HepG2 (cell line): ENCODE measurements around the gene ALG5. TPM values are rescaled to one million over a fixed set of nuclear protein-coding genes. Genes with fewer than 3 reads are reported as not detected.

ENCODE experiments used
- ATAC-seq: fragments of 200-7000 bp; cut with Tn5 transposase; 3 replicates; pipeline ENCODE4 v1.9.1; 2020; ENCODE audit warnings: mild to moderate bottlenecking, moderate library complexity
- BruUV-seq: library from RNA; stranded (reverse); fragments of 400-500 nt; replicated peaks from 2 replicates; lab custom pipeline; 2021; lab: Mats Ljungman, UMichigan
- CTCF ChIA-PET: fragments of 300-600 bp; formaldehyde crosslinking; extraction: SDS; loops from one replicate; lab custom pipeline; 2021; ENCODE audit warnings: low total read pairs, inconsistent platforms, low intra/inter-chr PET ratio; lab: Yijun Ruan, JAX
- POLR2A ChIA-PET: fragments of 350-600 bp; sonication (Branson Sonifier 250); formaldehyde crosslinking; loops from one replicate; lab custom pipeline; 2020; ENCODE audit warnings: antibody characterized with exemption, inconsistent platforms; lab: Yijun Ruan, JAX
- DNase-seq: peaks from one replicate; pipeline ENCODE4 v3.0.0-alpha.2; 2015; ENCODE audit warnings: low spot score
- FAIRE-seq: peaks from 3 replicates; lab custom pipeline; 2011; peaks lifted over from hg19 to GRCh38; lab: Jason Lieb, UNC
- H2AFZ ChIP-seq: one replicate; pipeline ENCODE4 v1.6.1; 2011; ENCODE audit warnings: low read length, inconsistent platforms
- H3K27ac ChIP-seq: fragments of 300-600 bp; 3 replicates; pipeline ENCODE4 v1.8.0; 2011; ENCODE audit warnings: mixed run types, mild to moderate bottlenecking, mixed read lengths, low read length, inconsistent platforms; ENCODE audit not compliant: insufficient read depth; ENCODE audit errors: extremely low read length
- H3K27me3 ChIP-seq, 2 experiments: fragments of 200-600 bp in 1 of 2; 2 replicates in 1 of 2; 3 replicates in 1 of 2; pipeline versions ENCODE4 v1.6.0 to v1.8.0; 2011; ENCODE audit warnings: low read length in 2 of 2, mild to moderate bottlenecking in 2 of 2, moderate library complexity in 2 of 2, inconsistent platforms in 1 of 2; ENCODE audit not compliant: insufficient read depth in 2 of 2, control insufficient read depth in 1 of 2
- H3K36me3 ChIP-seq, 2 experiments: fragments of 200-600 bp in 1 of 2; replicated peaks in 1 of 2; 2 replicates in 1 of 2; 3 replicates in 1 of 2; pipeline versions ENCODE4 v1.5.1 to v1.8.0; 2011; ENCODE audit warnings: low read length in 2 of 2, inconsistent platforms in 1 of 2; ENCODE audit not compliant: insufficient read depth in 2 of 2, control insufficient read depth in 1 of 2
- H3K4me1 ChIP-seq: 2 replicates; pipeline ENCODE4 v1.5.1; 2012; ENCODE audit warnings: low read length, inconsistent platforms; ENCODE audit not compliant: insufficient read depth
- H3K4me2 ChIP-seq: 2 replicates; pipeline ENCODE4 v1.6.0; 2011; ENCODE audit warnings: low read depth, low read length, inconsistent platforms
- H3K4me3 ChIP-seq, 3 experiments: fragments of 200-600 bp in 1 of 3; sonication (generic), shearing (Covaris generic) in 1 of 3; replicated peaks in 1 of 3; 2 replicates each; pipeline ENCODE4 v1.5.1; 2011 to 2016; ENCODE audit warnings: low read length in 3 of 3, inconsistent platforms in 2 of 3, low read depth in 2 of 3, mild to moderate bottlenecking in 2 of 3, control low read depth in 1 of 3, mixed read lengths in 1 of 3; ENCODE audit not compliant: insufficient read depth in 1 of 3
- H3K79me2 ChIP-seq: one replicate; pipeline ENCODE4 v1.6.1; 2011; ENCODE audit warnings: low read length, inconsistent platforms; ENCODE audit not compliant: insufficient read depth
- H3K9ac ChIP-seq: 2 replicates; pipeline ENCODE4 v1.6.0; 2011; ENCODE audit warnings: mild to moderate bottlenecking, low read depth, low read length, inconsistent platforms; ENCODE audit not compliant: insufficient read depth
- H3K9me3 ChIP-seq: 2 replicates; pipeline ENCODE4 v1.5.1; 2012; ENCODE audit warnings: mild to moderate bottlenecking, low read length
- H4K20me1 ChIP-seq: 2 replicates; pipeline ENCODE4 v1.6.0; 2011; ENCODE audit warnings: inconsistent platforms, mild to moderate bottlenecking, low read length, moderate library complexity; ENCODE audit not compliant: insufficient read depth
- FOXP1 ChIP-seq, 2 experiments: fragments of 450-650 bp in 1 of 2; IDR thresholded peaks; 2 replicates each; pipeline ENCODE4 v1.6.1; 2017 to 2018; ENCODE audit warnings: antibody characterized with exemption in 1 of 2
- ZNF446 ChIP-seq: sonication (generic); formaldehyde crosslinking; IDR thresholded peaks from 2 replicates; pipeline ENCODE4 v1.5.0; 2020; ENCODE audit warnings: mild to moderate bottlenecking, missing genetic modification reagents
- ZNF777 ChIP-seq: sonication (generic); formaldehyde crosslinking; IDR thresholded peaks from 2 replicates; pipeline ENCODE4 v1.4.0; 2020; ENCODE audit warnings: missing genetic modification reagents
- ZNF891 ChIP-seq: sonication (generic); formaldehyde crosslinking; IDR thresholded peaks from 2 replicates; pipeline ENCODE4 v1.5.0; 2020; ENCODE audit warnings: mild to moderate bottlenecking, missing genetic modification reagents
- WGBS: methylation state at CpG from one replicate; pipeline ENCODE4 v1.1.6; 2017; ENCODE audit warnings: low lambda C conversion rate; 5-methylcytosine and 5-hydroxymethylcytosine counted together
- in situ Hi-C: cut with HindIII; loops from 2 replicates; pipeline ENCODE4 v1.10.0; 2017; ENCODE audit warnings: low pct_unique_long_range_greater_than_20kb; ENCODE audit not compliant: extremely low pct_ligation_motif_present
- intact Hi-C: fragments of 100-400 bp; cut with micrococcal nuclease; formaldehyde crosslinking; loops from one replicate; pipeline ENCODE4 v1.10.0; 2022; ENCODE audit not compliant: unreplicated experiment
- polyA plus RNA-seq, 8 experiments: library from polyadenylated mRNA; depleted of rRNA in 3 of 8; stranded (reverse) in 7 of 8; unstranded in 1 of 8; fragments of >200 nt; fragmentation: Illumina TruSeq in 4 of 8; extraction: Trizol in 4 of 8; gene quantifications; 2 replicates each; pipeline versions ENCODE4 v1.2.1 to v1.2.3, GENCODE V29; 2011 to 2016; ENCODE audit warnings: low read depth in 4 of 8, missing spikeins in 1 of 8, mixed read lengths in 1 of 8; ENCODE audit not compliant: insufficient read depth in 1 of 8
- total RNA-seq, 5 experiments: library from RNA; depleted of rRNA; stranded (reverse); fragments of >200 nt; fragmentation: Illumina TruSeq; extraction: Trizol; gene quantifications; 2 replicates each; pipeline ENCODE4 v1.2.3, GENCODE V29; 2016; ENCODE audit warnings: low read depth in 1 of 5
- TF ChIP-seq, protein P1 (sequence below): sonication (generic); formaldehyde crosslinking; IDR thresholded peaks from 2 replicates; pipeline ENCODE4 v1.4.0; 2020; ENCODE audit warnings: missing genetic modification reagents

ALG5 gene
- total and polyA plus RNA-seq, 2 of the 13 experiments (the other 11 are each of a cell fraction or from before 2014, with no cell fraction given): 27.8 to 51.1 TPM

DNA sequence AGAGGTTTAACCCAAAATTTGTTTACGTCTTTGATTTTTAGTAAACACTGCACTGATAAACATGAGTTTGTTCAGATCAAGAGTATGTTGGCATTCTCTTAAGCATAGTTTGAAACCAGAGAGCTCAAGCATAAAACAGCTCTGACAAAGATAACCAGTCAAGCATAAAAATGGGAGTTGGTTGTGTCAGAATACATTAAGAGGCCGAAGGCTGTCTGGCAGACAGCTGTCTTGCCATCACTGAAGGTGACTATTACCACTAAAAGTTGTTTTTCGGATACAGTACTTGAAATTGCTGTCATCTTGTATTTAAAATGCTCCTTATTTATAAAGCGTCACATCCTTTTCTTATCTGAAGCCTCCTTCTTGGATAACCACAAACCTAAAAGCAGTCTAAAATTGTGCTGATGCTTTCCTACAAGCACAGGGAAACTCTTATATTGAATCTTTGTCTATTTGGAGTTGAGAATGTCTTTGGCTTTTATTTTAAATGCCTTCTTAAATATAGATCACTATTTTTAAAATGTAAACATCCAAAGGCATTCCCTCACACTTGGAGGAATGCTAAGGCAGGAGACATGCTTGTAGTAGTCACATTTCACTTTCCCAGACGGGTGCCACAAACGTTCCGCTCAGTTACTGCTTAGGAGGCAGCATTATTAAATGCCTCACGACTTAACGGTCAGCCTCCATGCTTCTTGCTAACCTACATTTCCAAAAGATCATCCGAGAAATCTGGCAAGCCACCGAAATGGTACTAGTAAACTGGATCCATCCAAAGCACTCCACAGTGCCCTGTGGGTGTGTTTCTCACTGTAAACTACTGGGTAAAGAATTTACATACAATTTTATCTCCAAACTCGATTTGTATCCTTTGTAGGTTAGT, 80.7 kb downstream of the ALG5 start:
- intact Hi-C loops: loop anchor here (1.0 kb wide), 2 partner anchors 35 to 60 kb away; no protein-coding TSS in a partner anchor
- no peaks in the 10 kb centered on the region for H3K36me3 ChIP-seq
- 23% methylated on average over 12 of the region's 12 CpGs for WGBS
- H3K4me1 ChIP-seq: peaks cover 60% of the 10 kb centered on the region
- TF ChIP-seq ZNF777 (CRISPR knock-in tag) (peak; percentile 28), ZNF891 (CRISPR knock-in tag) (no peak), FOXP1 (IDR thresholded peaks at IDR 0.05) (no peak), FOXP1 (CRISPR knock-in tag; IDR thresholded peaks at IDR 0.05) (0 out of 2 replicates have a peak, but pooled peaks have one; percentile 5), ZNF446 (CRISPR knock-in tag) (no peak)
- TF ChIP-seq, protein P1, sequence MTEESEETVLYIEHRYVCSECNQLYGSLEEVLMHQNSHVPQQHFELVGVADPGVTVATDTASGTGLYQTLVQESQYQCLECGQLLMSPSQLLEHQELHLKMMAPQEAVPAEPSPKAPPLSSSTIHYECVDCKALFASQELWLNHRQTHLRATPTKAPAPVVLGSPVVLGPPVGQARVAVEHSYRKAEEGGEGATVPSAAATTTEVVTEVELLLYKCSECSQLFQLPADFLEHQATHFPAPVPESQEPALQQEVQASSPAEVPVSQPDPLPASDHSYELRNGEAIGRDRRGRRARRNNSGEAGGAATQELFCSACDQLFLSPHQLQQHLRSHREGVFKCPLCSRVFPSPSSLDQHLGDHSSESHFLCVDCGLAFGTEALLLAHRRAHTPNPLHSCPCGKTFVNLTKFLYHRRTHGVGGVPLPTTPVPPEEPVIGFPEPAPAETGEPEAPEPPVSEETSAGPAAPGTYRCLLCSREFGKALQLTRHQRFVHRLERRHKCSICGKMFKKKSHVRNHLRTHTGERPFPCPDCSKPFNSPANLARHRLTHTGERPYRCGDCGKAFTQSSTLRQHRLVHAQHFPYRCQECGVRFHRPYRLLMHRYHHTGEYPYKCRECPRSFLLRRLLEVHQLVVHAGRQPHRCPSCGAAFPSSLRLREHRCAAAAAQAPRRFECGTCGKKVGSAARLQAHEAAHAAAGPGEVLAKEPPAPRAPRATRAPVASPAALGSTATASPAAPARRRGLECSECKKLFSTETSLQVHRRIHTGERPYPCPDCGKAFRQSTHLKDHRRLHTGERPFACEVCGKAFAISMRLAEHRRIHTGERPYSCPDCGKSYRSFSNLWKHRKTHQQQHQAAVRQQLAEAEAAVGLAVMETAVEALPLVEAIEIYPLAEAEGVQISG: peak; percentile 1; the same call in 1 of the 2 replicates
- TF ChIP-seq, all 625 proteins: peak for 3
- Histone ChIP-seq H3K9ac (peak overlapping the region; percentile 78), H3K9me3 (no peaks in the 10 kb centered on the region), H3K27ac (peak overlapping the region; percentile 70), H3K4me3 (peak overlapping the region; percentile 69 to 82 (median 80)), H3K27me3 (no peaks in the 10 kb centered on the region), H3K4me2 (peak overlapping the region; percentile 88), H4K20me1 (no peaks in the 10 kb centered on the region), H3K79me2 (peaks cover 43% of the 10 kb centered on the region), H2AFZ (no peak overlapping the region)
- no TSS peak for BruUV-seq
- peak; percentile 16 for ATAC-seq
- ChIA-PET CTCF (no interaction called here), POLR2A (interaction anchor here (0.7 to 1.3 kb wide), 2 partner anchors 35 to 36 kb away, joined by 3 to 6 read pairs; no protein-coding TSS in a partner anchor)
- DNase-seq: no peak
- FAIRE-seq: peak; percentile 46
- in situ Hi-C loops: no loop called here
